GM19397 (cell line): ENCODE results near the gene PCLAF.
"Not testable (repeated sequence)": the region's sequence is repeated elsewhere in the genome, so short reads cannot be mapped to it uniquely, and the experiment has no call there.

ENCODE experiments used
- ATAC-seq: cut with Tn5 transposase; IDR thresholded peaks from one replicate; pipeline ENCODE4 v1.9.1; 2021; ENCODE audit warnings: mild to moderate bottlenecking, moderate library complexity; ENCODE audit not compliant: unreplicated experiment

The PCLAF gene

DNA sequence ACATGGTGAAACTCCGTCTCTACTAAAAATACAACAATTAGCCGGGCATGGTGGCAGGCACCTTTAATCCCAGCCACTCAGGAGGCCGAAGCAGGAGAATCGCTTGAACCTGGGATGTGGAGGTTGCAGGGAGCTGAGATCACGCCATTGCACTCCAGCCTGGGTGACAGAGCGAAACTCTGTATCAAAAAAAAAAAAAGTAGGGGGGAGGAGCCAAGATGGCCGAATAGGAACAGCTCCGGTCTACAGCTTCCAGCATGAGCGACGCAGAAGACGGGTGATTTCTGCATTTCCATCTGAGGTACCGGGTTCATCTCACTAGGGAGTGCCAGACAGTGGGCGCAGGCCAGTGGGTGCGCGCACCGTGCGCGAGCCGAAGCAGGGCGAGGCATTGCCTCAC is 54.8 kb downstream of the PCLAF start:
- ATAC-seq: not testable (repeated sequence)

DNA sequence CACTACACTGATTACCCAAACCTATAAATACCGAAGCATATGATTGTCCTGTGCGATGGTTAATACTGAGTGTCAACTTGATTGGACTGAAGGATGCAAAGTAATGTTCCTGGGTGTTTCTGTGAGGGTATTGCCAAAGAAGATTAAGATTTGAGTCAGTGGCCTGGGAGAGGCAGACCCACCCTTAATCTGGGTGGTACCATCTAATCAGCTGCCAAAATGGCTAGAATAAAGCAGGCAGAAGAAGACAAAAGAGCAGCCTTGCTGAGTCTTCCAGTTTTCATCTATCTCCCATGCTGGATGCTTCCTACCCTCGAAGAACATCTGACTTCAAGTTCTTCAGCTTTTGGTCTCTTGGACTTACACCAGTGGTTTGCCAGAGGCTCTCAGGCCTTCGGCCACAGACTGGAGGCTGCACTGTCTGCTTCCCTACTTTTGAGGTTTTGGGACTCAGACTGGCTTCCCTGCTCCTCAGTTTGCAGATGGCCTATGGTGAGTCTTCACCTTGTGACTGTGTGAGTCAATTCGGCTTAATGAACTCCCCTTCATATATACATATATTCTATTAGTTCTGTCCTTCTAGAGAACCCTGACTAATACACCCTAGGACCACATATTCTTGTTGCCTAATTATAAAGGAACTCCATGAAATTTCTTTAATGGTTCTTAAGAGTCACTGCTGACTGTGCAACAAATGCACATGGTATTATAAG is 56.9 kb downstream of the PCLAF start:
- no peak for ATAC-seq

DNA sequence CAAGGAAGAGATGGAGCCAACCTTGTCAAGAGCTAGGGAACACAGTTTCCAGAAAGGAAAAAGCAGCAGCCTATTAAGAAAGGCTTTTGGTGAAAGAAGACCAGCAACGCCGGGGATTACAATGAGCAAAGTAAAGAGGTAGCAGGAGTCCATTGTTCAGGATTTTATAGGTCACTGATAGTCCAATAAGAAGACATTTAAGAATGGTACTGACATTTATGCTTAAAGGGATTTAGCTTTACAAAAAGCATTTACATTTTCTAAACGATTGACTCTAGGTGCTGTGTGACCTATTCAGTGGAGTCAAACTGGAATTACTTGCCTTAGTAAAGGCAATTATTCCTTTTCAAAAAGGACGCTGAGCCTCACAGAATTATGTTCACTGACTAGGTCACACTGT is 66.0 kb downstream of the PCLAF start:
- ATAC-seq: no peak

DNA sequence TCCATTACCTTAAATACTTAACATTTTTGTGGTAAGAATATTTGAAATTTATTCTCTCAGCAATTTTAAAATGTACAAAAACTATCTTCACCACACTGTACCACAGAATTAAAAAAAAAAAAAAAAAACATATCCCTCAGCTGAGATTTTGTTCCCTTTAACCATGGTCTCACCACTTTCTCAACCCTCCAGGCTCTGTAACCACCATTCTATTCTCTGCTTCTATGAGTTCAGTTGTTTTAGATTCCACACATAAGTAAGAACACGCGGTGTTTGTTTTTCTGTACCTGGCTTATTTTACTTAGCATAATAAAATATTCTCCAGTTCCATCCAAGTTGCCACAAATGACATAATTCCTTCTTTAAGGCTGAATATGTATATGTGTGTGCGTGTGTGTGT is 66.8 kb downstream of the PCLAF start:
- ATAC-seq: no peak
